OCI-LY1 (cell line): ENCODE results near the gene ZBTB8B.

Experiments
- EZH2 ChIP-seq: fragments of 200-600 bp; sonication (generic), shearing (Covaris generic); IDR thresholded peaks from 2 replicates; pipeline ENCODE4 v1.8.0; 2017; ENCODE audit warnings: borderline replicate concordance, mixed run types, mild to moderate bottlenecking, antibody characterized with exemption, low read length, moderate library complexity, mixed read lengths
- TF ChIP-seq, protein P1 (sequence below): fragments of 200-600 bp; sonication (generic), shearing (Covaris generic); IDR thresholded peaks from 2 replicates; pipeline ENCODE4 v1.5.1; 2017; ENCODE audit warnings: mild to moderate bottlenecking, antibody characterized with exemption, low read length, moderate library complexity, mixed read lengths

DNA sequence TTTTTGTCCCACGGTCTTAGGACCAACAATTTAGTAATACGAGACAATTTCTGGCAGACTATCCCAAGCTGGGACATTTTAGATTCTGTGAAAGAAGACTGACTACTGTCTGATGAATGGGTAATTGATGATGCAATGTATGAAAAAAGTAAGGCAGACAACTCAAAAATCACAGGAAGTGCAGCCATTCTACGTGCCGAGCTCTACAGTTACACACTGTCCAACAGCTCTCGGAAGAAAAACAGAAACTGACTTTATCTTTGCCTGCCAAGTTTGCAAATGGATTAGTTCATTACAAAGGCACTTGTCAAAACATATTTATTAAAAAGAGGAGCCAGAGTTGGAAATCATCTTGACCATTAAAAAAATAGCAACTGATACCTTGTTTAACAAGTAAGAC, 31.3 kb downstream of the ZBTB8B start:
- TF ChIP-seq, protein P1, sequence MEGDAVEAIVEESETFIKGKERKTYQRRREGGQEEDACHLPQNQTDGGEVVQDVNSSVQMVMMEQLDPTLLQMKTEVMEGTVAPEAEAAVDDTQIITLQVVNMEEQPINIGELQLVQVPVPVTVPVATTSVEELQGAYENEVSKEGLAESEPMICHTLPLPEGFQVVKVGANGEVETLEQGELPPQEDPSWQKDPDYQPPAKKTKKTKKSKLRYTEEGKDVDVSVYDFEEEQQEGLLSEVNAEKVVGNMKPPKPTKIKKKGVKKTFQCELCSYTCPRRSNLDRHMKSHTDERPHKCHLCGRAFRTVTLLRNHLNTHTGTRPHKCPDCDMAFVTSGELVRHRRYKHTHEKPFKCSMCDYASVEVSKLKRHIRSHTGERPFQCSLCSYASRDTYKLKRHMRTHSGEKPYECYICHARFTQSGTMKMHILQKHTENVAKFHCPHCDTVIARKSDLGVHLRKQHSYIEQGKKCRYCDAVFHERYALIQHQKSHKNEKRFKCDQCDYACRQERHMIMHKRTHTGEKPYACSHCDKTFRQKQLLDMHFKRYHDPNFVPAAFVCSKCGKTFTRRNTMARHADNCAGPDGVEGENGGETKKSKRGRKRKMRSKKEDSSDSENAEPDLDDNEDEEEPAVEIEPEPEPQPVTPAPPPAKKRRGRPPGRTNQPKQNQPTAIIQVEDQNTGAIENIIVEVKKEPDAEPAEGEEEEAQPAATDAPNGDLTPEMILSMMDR = no peak
- no peak for TF ChIP-seq EZH2
